Measurements from ENCODE around the gene TMEM270. TPM values are rescaled to one million over a fixed set of nuclear protein-coding genes. Genes with fewer than 3 reads are reported as not detected.

The TMEM270 gene
- total and polyA plus RNA-seq, 2 of the 8 experiments (the other 6 are each of a cell fraction or from before 2014, with no cell fraction given), result 0.26 TPM; not detected in 1

DNA sequence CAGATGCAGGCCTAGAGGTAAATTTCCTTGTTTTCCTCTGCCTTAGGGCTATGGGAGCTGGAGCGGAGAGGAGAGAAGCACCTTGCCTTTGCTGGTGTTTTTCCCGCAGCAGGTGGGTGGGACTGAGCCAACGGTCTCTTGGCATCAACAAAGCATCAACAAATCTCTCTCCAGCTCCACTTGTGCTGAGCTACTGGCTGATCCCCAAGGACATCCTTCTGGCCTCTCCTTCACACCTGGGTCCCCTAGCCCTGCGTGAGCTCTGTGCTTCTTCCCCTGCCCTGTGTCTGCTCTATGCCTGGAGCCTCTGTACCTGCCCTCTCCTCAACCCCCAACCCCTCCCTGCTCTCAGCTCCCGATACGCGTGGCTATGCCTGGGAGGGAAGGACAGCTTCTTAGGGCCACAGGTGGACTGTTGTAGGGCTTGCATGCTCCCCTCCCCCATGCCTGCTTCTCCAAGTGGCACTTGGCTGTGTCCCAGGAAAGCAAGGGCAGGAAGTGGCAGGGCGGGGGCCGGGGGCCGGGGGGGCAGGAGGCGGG lies 33.3 kb upstream of the TMEM270 start (continued):
- TF ChIP-seq, protein P1, sequence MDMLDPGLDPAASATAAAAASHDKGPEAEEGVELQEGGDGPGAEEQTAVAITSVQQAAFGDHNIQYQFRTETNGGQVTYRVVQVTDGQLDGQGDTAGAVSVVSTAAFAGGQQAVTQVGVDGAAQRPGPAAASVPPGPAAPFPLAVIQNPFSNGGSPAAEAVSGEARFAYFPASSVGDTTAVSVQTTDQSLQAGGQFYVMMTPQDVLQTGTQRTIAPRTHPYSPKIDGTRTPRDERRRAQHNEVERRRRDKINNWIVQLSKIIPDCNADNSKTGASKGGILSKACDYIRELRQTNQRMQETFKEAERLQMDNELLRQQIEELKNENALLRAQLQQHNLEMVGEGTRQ (IDR thresholded peaks at IDR 0.05; ENCODE audit: low read length), result no peak
- TF ChIP-seq CEBPB (IDR thresholded peaks at IDR 0.05; ENCODE audit: low read depth, low read length), result no peak
- TF ChIP-seq, protein P2, sequence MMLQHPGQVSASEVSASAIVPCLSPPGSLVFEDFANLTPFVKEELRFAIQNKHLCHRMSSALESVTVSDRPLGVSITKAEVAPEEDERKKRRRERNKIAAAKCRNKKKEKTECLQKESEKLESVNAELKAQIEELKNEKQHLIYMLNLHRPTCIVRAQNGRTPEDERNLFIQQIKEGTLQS (IDR thresholded peaks at IDR 0.05; ENCODE audit: insufficient read depth, low read depth, low read length), result no peak
- TF ChIP-seq RBBP5 (IDR thresholded peaks at IDR 0.05; ENCODE audit: borderline replicate concordance, low read depth, low read length), result peak; percentile 90; the same call in 1 of the 2 replicates
